ENCODE data around the gene RPP40. TPM values are rescaled to one million over a fixed set of nuclear protein-coding genes. Genes with fewer than 3 reads are reported as not detected.

RPP40 gene
- total and polyA plus RNA-seq, 9 of the 15 experiments (the other 6 are each of a cell fraction or from before 2014, with no cell fraction given), result 22.6 to 114 (median 39.0) TPM

DNA sequence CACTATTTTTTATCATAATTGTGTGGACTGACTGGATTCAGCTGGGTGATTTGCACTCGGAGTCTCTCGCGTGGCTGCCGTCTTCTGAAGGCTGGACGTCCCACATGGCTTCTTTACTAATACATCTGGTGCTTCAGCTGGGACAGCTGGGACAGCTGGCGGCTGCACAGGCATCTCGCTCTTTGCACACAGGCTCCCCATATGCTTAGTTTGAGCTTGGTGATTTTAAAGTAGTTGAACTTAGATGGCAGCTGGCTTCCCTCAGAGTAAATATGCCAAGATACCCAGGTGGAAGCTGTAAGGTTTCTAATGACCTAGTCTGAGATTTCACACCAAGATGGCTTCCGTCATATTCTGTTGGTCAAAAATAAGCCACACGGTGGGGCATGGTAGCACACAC, 42.6 kb upstream of the RPP40 start (continued):
- TF ChIP-seq NONO (IDR thresholded peaks at IDR 0.05; ENCODE audit: low read depth in 2 of 2, low read length in 1 of 2) (no peak), GABPA (tag; conservative IDR thresholded peaks at IDR 0.05; ENCODE audit: low read depth) (no peak), KDM4B (IDR thresholded peaks at IDR 0.05; ENCODE audit: borderline replicate concordance in 2 of 2, low read depth in 1 of 2) (no peak), SMAD2 (IDR thresholded peaks at IDR 0.05; ENCODE audit: low read depth, low read length) (no peak), RAD51 (IDR thresholded peaks at IDR 0.05; ENCODE audit: borderline replicate concordance, low read depth) (no peak), DMBX1 (CRISPR knock-in tag; IDR thresholded peaks at IDR 0.05; ENCODE audit: borderline replicate concordance) (no peak)
- TF ChIP-seq, protein P1, sequence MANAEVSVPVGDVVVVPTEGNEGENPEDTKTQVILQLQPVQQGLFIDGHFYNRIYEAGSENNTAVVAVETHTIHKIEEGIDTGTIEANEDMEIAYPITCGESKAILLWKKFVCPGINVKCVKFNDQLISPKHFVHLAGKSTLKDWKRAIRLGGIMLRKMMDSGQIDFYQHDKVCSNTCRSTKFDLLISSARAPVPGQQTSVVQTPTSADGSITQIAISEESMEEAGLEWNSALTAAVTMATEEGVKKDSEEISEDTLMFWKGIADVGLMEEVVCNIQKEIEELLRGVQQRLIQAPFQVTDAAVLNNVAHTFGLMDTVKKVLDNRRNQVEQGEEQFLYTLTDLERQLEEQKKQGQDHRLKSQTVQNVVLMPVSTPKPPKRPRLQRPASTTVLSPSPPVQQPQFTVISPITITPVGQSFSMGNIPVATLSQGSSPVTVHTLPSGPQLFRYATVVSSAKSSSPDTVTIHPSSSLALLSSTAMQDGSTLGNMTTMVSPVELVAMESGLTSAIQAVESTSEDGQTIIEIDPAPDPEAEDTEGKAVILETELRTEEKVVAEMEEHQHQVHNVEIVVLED (CRISPR knock-in tag; IDR thresholded peaks at IDR 0.05), result no peak

DNA sequence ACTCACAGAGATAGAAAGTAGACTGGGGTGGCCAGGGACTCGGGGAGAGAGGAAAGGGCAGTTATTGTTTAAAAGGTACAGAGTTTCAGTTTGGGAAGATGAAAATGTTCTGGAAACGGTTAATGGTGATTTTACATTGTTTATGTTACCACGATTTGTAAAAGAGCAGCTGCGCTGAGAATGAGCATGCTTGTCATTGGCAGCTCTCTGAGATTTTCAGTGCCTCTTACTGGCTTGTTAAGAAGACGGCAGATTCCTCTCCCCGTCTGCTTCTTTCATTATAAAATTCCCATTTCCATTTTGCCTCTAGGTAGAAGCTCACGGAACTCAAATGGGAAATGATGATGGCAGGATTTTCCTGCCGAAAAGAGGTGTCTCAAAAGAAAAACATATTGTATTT, 41.6 kb upstream of the RPP40 start:
- peaks cover 2 to 26% of the 10 kb centered on the region in 2 experiments; a peak in 4 of 5 replicates for H3K27me3 ChIP-seq (ENCODE audit: control insufficient read depth in 2 of 2, insufficient read depth in 2 of 2, low read length in 2 of 2)
- intact Hi-C loops (cut with micrococcal nuclease), result no loop called here
- in situ Hi-C loops (cut with MboI), result no loop called here
- TF ChIP-seq, protein P2, sequence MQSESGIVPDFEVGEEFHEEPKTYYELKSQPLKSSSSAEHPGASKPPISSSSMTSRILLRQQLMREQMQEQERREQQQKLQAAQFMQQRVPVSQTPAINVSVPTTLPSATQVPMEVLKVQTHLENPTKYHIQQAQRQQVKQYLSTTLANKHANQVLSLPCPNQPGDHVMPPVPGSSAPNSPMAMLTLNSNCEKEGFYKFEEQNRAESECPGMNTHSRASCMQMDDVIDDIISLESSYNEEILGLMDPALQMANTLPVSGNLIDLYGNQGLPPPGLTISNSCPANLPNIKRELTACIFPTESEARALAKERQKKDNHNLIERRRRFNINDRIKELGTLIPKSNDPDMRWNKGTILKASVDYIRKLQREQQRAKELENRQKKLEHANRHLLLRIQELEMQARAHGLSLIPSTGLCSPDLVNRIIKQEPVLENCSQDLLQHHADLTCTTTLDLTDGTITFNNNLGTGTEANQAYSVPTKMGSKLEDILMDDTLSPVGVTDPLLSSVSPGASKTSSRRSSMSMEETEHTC (IDR thresholded peaks at IDR 0.05), result no peak
- TF ChIP-seq ATF7 (IDR thresholded peaks at IDR 0.05) (no peak), TRIM24 (IDR thresholded peaks at IDR 0.05) (no peak), DMBX1 (CRISPR knock-in tag; IDR thresholded peaks at IDR 0.05; ENCODE audit: borderline replicate concordance) (no peak), RFX1 (IDR thresholded peaks at IDR 0.05) (no peak), ZNF785 (CRISPR knock-in tag; IDR thresholded peaks at IDR 0.05) (no peak), GTF2E2 (tag; IDR thresholded peaks at IDR 0.05) (no peak)
- TF ChIP-seq, protein P3, sequence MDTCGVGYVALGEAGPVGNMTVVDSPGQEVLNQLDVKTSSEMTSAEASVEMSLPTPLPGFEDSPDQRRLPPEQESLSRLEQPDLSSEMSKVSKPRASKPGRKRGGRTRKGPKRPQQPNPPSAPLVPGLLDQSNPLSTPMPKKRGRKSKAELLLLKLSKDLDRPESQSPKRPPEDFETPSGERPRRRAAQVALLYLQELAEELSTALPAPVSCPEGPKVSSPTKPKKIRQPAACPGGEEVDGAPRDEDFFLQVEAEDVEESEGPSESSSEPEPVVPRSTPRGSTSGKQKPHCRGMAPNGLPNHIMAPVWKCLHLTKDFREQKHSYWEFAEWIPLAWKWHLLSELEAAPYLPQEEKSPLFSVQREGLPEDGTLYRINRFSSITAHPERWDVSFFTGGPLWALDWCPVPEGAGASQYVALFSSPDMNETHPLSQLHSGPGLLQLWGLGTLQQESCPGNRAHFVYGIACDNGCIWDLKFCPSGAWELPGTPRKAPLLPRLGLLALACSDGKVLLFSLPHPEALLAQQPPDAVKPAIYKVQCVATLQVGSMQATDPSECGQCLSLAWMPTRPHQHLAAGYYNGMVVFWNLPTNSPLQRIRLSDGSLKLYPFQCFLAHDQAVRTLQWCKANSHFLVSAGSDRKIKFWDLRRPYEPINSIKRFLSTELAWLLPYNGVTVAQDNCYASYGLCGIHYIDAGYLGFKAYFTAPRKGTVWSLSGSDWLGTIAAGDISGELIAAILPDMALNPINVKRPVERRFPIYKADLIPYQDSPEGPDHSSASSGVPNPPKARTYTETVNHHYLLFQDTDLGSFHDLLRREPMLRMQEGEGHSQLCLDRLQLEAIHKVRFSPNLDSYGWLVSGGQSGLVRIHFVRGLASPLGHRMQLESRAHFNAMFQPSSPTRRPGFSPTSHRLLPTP (IDR thresholded peaks at IDR 0.05; ENCODE audit: borderline replicate concordance, extremely low read depth, insufficient read length), result no peak
- TF ChIP-seq, protein P4, sequence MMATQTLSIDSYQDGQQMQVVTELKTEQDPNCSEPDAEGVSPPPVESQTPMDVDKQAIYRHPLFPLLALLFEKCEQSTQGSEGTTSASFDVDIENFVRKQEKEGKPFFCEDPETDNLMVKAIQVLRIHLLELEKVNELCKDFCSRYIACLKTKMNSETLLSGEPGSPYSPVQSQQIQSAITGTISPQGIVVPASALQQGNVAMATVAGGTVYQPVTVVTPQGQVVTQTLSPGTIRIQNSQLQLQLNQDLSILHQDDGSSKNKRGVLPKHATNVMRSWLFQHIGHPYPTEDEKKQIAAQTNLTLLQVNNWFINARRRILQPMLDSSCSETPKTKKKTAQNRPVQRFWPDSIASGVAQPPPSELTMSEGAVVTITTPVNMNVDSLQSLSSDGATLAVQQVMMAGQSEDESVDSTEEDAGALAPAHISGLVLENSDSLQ (IDR thresholded peaks at IDR 0.05), result no peak

More for the DNA sequence above, 41.6 kb upstream of the RPP40 start:
- FAIRE-seq (no peak), DNase-seq (ENCODE audit: extremely low read depth in 1 of 4, low spot score in 3 of 4) (no peak), ATAC-seq (no peak)
- H3K4me2 ChIP-seq (ENCODE audit: insufficient read depth, low read length), result no peak overlapping the region
- no peaks in the 10 kb centered on the region for H3K9me1 ChIP-seq (ENCODE audit: control insufficient read depth, insufficient read depth, low read length)
- no peak overlapping the region for H3K27ac ChIP-seq (ENCODE audit: extremely low read depth, low read depth, low read length)
- 0 out of 2 replicates have a peak overlapping the region, but pooled peaks have one; percentile 2 for H2AFZ ChIP-seq (ENCODE audit: low read depth, low read length)
- no peaks in the 10 kb centered on the region for H3K79me2 ChIP-seq (ENCODE audit: control insufficient read depth, insufficient read depth, low read length)
- POLR2A ChIA-PET, result interaction anchor here (0.9 to 1.4 kb wide), 2 partner anchors 12 to 19 kb away, joined by 4 to 5 read pairs; no protein-coding TSS in a partner anchor
- BruUV-seq (replicated peaks), result no TSS peak
- WGBS (ENCODE audit: insufficient coverage, low coverage, missing lambda C conversion rate), result 21% methylated on average over 8 of the region's 8 CpGs
- CTCF ChIA-PET (ENCODE audit: low intra/inter-chr PET ratio), result no interaction called here
- no peaks in the 10 kb centered on the region for H4K20me1 ChIP-seq (replicated peaks; ENCODE audit: control insufficient read depth, insufficient read depth, low read length)
- H3K36me3 ChIP-seq (ENCODE audit: control insufficient read depth, insufficient read depth, low read length), result no peaks in the 10 kb centered on the region
- no peak overlapping the region for H3K4me3 ChIP-seq
- H3K9ac ChIP-seq (ENCODE audit: insufficient read depth in 1 of 2, low read depth in 2 of 2, low read length in 2 of 2), result no peak overlapping the region
- no peaks in the 10 kb centered on the region for H3K4me1 ChIP-seq (replicated peaks in 1 of 2; ENCODE audit: control insufficient read depth in 2 of 2, insufficient read depth in 2 of 2, low read length in 2 of 2)
- H3K9me3 ChIP-seq (replicated peaks; ENCODE audit: control insufficient read depth, insufficient read depth, low read depth, low read length), result no peaks in the 10 kb centered on the region

Measured in K562 (cell line).